ENCODE data around the gene AKAIN1. TPM values are rescaled to one million over a fixed set of nuclear protein-coding genes. Genes with fewer than 3 reads are reported as not detected.

The AKAIN1 gene
- total RNA-seq, 6 experiments from 2014 or later = not detected

DNA sequence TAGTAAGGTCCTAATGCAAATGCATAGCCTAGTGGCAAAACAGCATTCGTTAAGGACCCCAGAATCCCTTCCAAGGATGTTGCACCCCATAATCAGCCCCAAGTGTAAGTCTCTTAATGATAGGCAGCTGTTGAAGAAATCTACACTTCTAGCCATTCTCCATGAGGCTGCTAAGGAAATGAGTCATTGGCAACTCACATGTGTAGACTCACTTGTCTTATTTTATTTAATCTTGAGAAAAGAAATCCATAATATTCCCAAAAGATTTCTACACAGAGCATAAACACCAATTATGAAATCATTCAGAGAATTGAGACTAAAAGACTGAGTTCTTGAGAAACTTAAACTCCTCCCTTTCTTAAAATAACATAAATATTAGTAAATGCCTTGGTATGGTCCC lies 52.4 kb downstream of the AKAIN1 start:
- TF ChIP-seq, protein P1, sequence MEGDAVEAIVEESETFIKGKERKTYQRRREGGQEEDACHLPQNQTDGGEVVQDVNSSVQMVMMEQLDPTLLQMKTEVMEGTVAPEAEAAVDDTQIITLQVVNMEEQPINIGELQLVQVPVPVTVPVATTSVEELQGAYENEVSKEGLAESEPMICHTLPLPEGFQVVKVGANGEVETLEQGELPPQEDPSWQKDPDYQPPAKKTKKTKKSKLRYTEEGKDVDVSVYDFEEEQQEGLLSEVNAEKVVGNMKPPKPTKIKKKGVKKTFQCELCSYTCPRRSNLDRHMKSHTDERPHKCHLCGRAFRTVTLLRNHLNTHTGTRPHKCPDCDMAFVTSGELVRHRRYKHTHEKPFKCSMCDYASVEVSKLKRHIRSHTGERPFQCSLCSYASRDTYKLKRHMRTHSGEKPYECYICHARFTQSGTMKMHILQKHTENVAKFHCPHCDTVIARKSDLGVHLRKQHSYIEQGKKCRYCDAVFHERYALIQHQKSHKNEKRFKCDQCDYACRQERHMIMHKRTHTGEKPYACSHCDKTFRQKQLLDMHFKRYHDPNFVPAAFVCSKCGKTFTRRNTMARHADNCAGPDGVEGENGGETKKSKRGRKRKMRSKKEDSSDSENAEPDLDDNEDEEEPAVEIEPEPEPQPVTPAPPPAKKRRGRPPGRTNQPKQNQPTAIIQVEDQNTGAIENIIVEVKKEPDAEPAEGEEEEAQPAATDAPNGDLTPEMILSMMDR (IDR thresholded peaks at IDR 0.05) = no peak
- Mint-ChIP-seq H3K27me3 (ENCODE audit: insufficient read depth) (no peaks in the 10 kb centered on the region), H3K9me3 (peaks cover 32% of the 10 kb centered on the region), H3K4me1 (ENCODE audit: low read depth) (no peaks in the 10 kb centered on the region), H3K4me3 (no peak overlapping the region), H3K27ac (no peak overlapping the region), H3K36me3 (ENCODE audit: low read depth) (no peaks in the 10 kb centered on the region)
- DNase-seq = no peak

DNA sequence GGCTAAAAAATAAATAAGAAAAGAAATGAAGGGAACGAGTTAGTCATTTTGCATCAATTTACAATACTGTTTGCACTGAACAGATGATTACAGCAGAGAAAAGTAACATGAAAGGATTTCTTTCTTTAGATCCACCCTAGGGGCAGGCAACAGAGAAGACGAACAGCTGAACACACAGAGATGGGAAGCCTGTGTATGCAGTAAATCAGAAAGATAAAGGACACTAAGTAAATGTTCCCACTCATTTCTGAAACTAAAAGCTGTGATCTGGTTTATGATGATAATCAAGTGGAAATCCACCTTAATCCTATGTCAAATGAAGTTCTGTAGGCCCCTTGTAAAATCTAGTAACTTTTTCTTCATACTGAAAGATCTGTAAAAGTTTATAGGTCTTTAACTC lies 54.2 kb downstream of the AKAIN1 start:
- no peak for DNase-seq
- Mint-ChIP-seq H3K27ac (no peak overlapping the region), H3K4me3 (no peak overlapping the region), H3K4me1 (ENCODE audit: low read depth) (no peaks in the 10 kb centered on the region), H3K9me3 (peaks cover 41% of the 10 kb centered on the region), H3K36me3 (ENCODE audit: low read depth) (no peaks in the 10 kb centered on the region), H3K27me3 (ENCODE audit: insufficient read depth) (no peaks in the 10 kb centered on the region)
- TF ChIP-seq, protein P1 (IDR thresholded peaks at IDR 0.05) = no peak

DNA sequence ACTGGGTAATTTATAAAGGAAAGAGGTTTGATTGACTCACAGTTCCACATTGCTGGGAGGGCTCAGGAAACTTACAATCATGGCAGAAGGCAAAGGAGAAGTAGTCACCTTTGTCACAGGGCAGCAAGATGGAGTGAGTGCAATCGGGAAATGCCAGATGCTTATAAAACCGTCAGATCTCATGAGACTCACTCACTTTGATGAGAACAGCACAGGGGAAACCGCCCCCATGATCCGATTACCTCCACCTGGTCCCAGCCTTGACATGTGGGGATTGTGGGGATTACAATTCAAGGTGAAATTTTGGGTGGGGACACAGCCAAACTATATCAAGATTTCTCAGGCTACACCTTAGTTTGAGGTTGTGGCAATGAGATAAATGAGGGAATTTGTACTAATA lies 54.9 kb downstream of the AKAIN1 start:
- H3K27me3 Mint-ChIP-seq (ENCODE audit: insufficient read depth) = no peaks in the 10 kb centered on the region
- no peaks in the 10 kb centered on the region for H3K4me1 Mint-ChIP-seq (ENCODE audit: low read depth)

DNA sequence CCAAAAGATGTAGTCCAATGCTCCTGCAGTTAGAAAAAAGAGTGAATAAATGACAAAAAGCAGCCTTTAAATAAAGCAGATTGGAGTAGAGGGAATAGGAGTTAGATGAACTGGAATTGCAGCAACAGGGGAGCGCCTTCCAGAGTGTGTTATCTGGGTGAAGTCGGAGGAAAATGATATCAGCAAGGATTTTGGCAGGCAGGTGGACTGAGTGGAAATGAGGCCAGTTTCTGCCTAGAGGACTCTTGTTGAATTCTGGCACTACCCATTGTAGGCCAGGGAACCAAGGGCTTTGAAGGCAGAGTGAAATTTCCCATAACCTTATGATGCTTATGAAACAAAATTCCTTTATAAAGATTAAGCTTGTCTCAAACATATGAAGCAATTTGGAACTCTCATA lies 59.8 kb downstream of the AKAIN1 start:
- TF ChIP-seq, protein P1 (IDR thresholded peaks at IDR 0.05) = no peak
- Mint-ChIP-seq H3K27me3 (ENCODE audit: insufficient read depth) (no peaks in the 10 kb centered on the region), H3K4me1 (ENCODE audit: low read depth) (no peaks in the 10 kb centered on the region)

More for the DNA sequence above, 54.9 kb downstream of the AKAIN1 start:
- no peak overlapping the region for H3K27ac Mint-ChIP-seq
- TF ChIP-seq, protein P1 (IDR thresholded peaks at IDR 0.05) = no peak
- no peaks in the 10 kb centered on the region for H3K36me3 Mint-ChIP-seq (ENCODE audit: low read depth)
- peaks cover 44% of the 10 kb centered on the region for H3K9me3 Mint-ChIP-seq
- H3K4me3 Mint-ChIP-seq = no peak overlapping the region
- DNase-seq = no peak

DNA sequence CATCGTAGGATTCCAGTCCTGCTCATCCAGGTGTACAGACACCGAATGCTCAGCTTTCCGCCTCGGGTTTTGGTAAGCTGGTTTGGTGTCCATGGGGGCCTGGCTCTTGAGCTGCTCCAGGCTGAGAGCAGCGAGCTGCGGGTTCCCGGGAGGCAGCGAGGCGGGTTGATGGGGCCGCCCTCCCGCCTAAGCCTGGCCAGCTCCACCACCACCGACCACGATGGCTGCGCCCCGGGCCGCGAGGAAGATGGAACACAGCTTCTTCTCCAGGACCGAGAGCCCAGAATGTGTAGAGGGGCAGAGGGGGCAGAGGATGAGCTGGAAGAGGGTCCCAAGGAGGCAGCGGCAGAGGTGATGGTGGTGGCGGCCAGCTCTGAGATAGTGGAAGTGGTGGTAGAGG lies 64.1 kb downstream of the AKAIN1 start:
- Mint-ChIP-seq H3K36me3 (ENCODE audit: low read depth) (no peaks in the 10 kb centered on the region), H3K27me3 (ENCODE audit: insufficient read depth) (no peaks in the 10 kb centered on the region), H3K4me3 (no peak overlapping the region), H3K27ac (no peak overlapping the region), H3K4me1 (ENCODE audit: low read depth) (no peaks in the 10 kb centered on the region), H3K9me3 (peaks cover 38% of the 10 kb centered on the region)
- no peak for DNase-seq
- TF ChIP-seq, protein P1 (IDR thresholded peaks at IDR 0.05) = no peak

More for the DNA sequence above, 59.8 kb downstream of the AKAIN1 start:
- Mint-ChIP-seq H3K27ac (no peak overlapping the region), H3K36me3 (ENCODE audit: low read depth) (no peaks in the 10 kb centered on the region), H3K4me3 (no peak overlapping the region), H3K9me3 (peaks cover 42% of the 10 kb centered on the region)
- no peak for DNase-seq

DNA sequence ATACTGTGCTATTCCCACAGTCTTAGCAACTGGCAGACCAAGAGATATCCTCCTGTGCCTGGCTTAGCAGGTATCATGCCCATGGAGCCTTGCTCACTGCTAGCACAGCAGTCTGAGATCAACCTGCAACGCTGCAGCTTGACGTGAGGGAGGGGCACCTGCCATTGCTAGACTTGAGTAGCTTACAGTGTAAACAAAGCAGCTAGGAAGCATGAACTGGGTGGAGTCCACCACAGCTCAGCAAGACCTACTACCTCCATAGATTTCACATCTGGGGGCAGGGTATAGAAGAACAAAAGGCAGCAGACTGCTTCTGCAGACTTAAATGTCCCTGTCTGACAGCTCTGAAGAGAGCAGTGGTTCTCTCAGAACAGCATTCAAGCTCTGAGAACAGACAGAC lies 74.8 kb downstream of the AKAIN1 start:
- Mint-ChIP-seq H3K27me3 (ENCODE audit: insufficient read depth) (0 out of 2 replicates have a peak, but pooled peaks cover 3% of the 10 kb centered on the region), H3K4me1 (ENCODE audit: low read depth) (no peaks in the 10 kb centered on the region), H3K36me3 (ENCODE audit: low read depth) (peaks cover 9% of the 10 kb centered on the region; the same call in 1 of the 2 replicates), H3K27ac (no peak overlapping the region), H3K4me3 (no peak overlapping the region), H3K9me3 (peaks cover 64% of the 10 kb centered on the region)
- no peak for DNase-seq
- TF ChIP-seq, protein P1 (IDR thresholded peaks at IDR 0.05) = no peak

Measured in HFFc6 (cell line).